ENCODE measurements around the gene PTPRT.

DNA sequence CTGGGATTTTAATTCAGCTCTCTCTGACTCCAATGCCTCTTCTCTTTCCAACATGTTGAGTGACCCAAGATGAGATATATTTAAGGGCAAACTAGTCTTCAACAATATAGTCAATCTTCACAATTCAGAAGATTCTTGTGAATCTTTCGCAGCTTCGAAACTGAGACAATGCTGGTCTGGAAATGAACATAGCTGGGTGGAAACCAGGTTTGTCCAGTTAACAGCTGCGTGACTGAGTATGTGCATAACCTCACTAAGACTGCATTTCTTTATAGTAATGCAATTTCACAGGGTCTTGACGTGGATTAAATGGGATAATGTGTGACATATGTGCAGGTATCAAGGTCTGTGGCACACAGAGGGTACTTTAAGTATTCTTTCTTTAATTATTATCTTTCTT lies 18.9 kb downstream of the PTPRT start:
- TF ChIP-seq POLR2A (IDR thresholded peaks at IDR 0.05; ENCODE audit: low read depth, low read length) (no peak), RAD21 (IDR thresholded peaks at IDR 0.05; ENCODE audit: low read length) (no peak), ELK1 (IDR thresholded peaks at IDR 0.05; ENCODE audit: borderline replicate concordance, low read depth, low read length) (no peak), CEBPB (IDR thresholded peaks at IDR 0.05; ENCODE audit: low read depth, low read length) (no peak), RFX5 (IDR thresholded peaks at IDR 0.05; ENCODE audit: low read depth, low read length) (no peak)
- TF ChIP-seq, protein P1, sequence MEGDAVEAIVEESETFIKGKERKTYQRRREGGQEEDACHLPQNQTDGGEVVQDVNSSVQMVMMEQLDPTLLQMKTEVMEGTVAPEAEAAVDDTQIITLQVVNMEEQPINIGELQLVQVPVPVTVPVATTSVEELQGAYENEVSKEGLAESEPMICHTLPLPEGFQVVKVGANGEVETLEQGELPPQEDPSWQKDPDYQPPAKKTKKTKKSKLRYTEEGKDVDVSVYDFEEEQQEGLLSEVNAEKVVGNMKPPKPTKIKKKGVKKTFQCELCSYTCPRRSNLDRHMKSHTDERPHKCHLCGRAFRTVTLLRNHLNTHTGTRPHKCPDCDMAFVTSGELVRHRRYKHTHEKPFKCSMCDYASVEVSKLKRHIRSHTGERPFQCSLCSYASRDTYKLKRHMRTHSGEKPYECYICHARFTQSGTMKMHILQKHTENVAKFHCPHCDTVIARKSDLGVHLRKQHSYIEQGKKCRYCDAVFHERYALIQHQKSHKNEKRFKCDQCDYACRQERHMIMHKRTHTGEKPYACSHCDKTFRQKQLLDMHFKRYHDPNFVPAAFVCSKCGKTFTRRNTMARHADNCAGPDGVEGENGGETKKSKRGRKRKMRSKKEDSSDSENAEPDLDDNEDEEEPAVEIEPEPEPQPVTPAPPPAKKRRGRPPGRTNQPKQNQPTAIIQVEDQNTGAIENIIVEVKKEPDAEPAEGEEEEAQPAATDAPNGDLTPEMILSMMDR (conservative IDR thresholded peaks at IDR 0.05; ENCODE audit: low read depth, low read length): no peak

Data from IMR-90 (cell line).